GM19023 (cell line): ENCODE results near the gene FSCN2.

Source experiments
- ATAC-seq: cut with Tn5 transposase; IDR thresholded peaks from one replicate; pipeline ENCODE4 v1.9.1; 2021; ENCODE audit warnings: mild to moderate bottlenecking, moderate library complexity; ENCODE audit not compliant: unreplicated experiment

Gene FSCN2

DNA sequence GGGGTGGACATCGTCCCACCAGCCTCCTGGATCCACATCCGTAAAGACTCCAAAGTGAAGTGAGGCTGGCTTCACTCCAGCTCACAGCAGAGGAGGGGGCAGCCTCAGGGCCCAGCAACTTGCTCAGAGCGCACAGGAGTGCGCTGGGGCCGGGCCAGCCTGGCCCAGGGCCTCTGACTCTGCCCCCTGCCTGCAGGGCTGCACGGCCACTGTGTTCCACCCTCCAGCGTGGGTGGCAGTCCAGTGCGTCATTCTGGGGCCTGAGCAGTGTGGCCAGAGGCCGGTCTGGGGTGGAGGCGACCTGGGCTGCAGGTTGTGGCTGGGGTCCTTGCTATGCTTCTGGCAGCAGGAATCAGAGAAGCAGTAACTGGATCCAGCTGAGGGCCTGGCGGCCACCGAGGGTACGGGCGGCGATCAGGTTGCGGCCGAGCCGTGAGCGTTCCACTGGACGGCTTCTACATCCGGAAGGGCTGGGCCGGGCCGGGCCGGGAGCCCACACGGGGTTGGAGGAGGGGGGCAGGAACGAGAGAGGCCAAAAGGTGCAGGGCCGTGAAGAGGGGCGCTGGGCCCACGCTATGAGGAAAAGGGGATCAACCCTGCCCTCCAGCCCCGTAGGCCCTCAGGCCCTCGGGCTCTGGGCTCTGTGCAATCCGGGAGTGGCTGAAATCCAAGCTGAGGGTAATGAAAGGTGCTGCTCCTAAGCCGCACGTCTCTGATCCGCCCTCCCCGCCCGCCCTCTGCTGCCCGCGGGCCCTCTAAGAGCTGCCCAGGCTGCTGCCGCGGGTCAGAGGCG, at the start of gene FSCN2:
Gene FSCN2 (plus strand): TSS at position 787 of the 793 bp plus-strand sequence. CDS start 155 bp downstream, outside the sequence.
- no peak for ATAC-seq

GRCh38 chr17:81479175-81480071, 48.8 kb upstream of the FSCN2 start:
- ATAC-seq = no peak

- ATAC-seq = no peak
Measured at GRCh38 chr17:81480140-81481072, 47.8 kb upstream of the FSCN2 start.

GRCh38 chr17:81481073-81481799, 46.9 kb upstream of the FSCN2 start:
- no peak for ATAC-seq

GRCh38 chr17:81481815-81482505, 46.2 kb upstream of the FSCN2 start:
- ATAC-seq = no peak

DNA sequence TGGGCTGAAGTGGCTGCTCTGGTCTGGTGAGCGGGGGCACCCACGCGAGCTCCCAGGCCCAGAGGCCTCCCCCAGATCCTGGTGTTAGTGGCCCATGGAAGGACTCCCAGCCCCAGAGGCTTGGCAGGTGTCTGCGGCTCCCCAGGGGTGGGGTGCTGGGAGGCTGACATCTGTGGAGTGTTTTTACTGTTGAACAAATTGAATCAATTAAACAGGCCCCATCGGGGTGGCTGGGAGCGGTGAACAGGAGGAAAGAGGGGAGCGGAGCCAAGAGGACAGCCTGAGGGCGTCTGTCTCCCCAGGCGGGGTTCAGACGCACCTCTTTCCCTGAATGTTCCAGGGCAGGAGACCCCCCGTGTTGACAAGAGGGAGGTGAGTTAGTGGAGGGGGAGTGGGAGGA, 45.5 kb upstream of the FSCN2 start:
- ATAC-seq = no peak

DNA sequence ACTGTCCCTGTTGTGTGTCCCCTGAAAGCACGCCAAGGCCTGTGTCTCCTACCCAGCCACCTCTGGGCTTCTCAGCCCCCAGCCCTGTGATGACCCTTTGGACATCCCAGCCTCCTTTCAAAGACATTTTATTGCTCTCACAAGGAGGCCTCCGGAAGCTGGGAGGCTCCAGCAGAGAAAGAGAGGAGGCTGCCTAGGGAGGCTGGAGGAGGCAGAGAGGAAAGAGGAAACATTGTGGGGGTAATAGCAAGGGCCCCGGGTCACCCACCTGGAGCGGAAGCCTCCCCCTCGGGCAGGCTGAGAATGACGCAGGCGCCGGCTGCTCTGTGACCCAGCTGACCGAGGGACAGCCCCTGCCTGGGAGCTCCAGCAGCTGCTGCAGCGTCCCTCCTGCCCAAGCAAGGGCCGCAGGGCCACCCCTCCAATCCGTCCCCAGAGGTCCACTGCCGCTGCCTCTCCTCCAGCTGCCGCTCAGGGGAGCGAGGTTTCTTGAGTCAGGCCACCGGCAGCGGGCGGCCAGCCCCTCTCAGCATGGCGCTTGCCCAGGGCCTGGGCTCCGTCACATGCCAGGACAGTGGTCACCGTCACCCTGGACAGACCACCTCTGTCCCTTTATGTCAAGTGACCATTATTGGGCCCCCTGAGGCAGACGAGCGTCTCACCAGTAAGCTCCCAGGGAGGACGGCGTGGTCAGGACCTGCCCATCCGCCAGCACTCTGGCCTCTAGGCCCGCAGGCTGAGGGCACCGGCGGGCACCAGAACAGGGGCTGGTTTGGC, 44.9 kb upstream of the FSCN2 start:
- ATAC-seq = no peak

DNA sequence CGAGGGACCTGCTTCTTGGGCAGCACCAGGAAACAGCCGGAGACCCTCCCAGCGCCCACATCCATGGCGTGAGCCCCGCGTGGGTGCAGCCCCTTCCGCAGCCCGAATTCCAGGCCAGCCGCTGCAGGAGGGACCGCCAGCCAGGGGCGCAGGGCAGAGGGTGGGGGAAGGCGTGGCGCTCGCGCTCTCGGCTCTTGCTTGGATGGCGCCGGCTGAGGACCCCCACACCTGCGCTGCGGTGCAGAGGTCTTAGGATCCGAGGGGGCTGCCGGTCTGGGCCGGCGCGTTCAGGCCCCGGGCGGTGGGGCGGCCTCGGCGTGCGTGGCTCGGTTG, 44.3 kb upstream of the FSCN2 start:
- no peak for ATAC-seq

GRCh38 chr17:81484195-81484979, 43.8 kb upstream of the FSCN2 start:
- peak; percentile 55 for ATAC-seq

- ATAC-seq = no peak
Measured at GRCh38 chr17:81486199-81486810, 41.9 kb upstream of the FSCN2 start.

- no peak for ATAC-seq
Measured at GRCh38 chr17:81487089-81487486, 41.1 kb upstream of the FSCN2 start.

DNA sequence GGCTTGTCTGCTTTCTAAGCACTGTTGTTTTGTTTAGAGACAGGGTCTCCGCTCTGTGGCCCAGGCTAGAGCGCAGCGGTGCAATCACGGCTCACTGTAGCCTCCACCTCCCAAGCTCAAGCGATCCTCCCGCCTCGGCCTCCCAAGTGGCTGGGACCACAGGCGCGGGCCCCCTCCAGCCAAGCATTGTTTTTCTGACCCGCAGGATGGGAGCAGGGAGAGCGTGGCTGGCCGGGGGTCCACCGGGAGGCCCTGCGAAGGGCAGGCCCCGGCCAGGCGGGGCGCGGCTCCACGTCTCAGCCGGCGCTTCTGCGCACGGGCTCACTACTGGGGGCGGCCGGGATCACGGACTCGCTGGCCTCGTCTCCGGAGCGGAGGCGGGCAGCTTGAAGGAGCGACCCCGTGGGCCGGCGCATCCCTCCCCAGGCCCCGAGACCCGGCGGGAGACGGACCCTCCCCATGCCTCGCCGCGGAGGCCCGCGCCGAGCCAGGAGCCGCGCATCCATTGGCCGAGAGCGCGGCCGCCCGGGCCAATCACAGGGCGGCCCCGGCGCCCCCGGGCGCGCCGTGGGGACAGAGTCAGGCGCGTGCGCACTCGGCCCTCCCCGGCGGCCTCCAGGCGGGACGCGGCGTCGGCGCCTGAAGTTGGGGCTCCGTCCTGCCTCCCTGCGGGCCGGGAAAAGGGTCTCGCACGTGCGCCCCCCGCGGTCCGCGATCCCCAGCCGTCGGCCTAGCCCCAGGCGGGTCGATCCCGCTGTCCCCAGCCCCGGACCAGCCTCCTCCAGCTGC, 40.5 kb upstream of the FSCN2 start:
- ATAC-seq = no peak

- ATAC-seq = no peak
Measured at GRCh38 chr17:81488276-81488860, 39.8 kb upstream of the FSCN2 start.

- no peak for ATAC-seq
Measured at GRCh38 chr17:81489012-81489997, 38.9 kb upstream of the FSCN2 start.
